ENCODE data around the gene IFIT1.

- TF ChIP-seq POLR2A (IDR thresholded peaks at IDR 0.05; ENCODE audit: low read length) (no peak), GATA1 (IDR thresholded peaks at IDR 0.05; ENCODE audit: low read depth, low read length) (no peak)
Observed at GRCh38 chr10:89431977-89432376, 39.6 kb downstream of the IFIT1 start.
